ENCODE measurements around the gene C6orf89. TPM values are rescaled to one million over a fixed set of nuclear protein-coding genes. Genes with fewer than 3 reads are reported as not detected.

C6orf89 gene
- total RNA-seq, 1 donor: 25.8 TPM

Other genes with a start within 250 kb of the C6orf89 start
- 228 TPM for gene CDKN1A, start 207.2 kb upstream of the C6orf89 start, total RNA-seq
- gene RAB44, start 188.1 kb upstream of the C6orf89 start, total RNA-seq: 1.3 TPM
- 6.9 TPM for gene CPNE5, start 46.5 kb upstream of the C6orf89 start, total RNA-seq
- 5.0 TPM for gene PPIL1, start 11.1 kb upstream of the C6orf89 start, total RNA-seq
- gene PI16, start 68.8 kb downstream of the C6orf89 start, total RNA-seq: 3.6 TPM
- 176 TPM for gene MTCH1, start 100.2 kb downstream of the C6orf89 start, total RNA-seq
- 41.7 TPM for gene FGD2, start 119.7 kb downstream of the C6orf89 start, total RNA-seq

Data from mononuclear cell (primary cell).